ENCODE data around the gene SLC22A23. TPM values are rescaled to one million over a fixed set of nuclear protein-coding genes. Genes with fewer than 3 reads are reported as not detected.

Gene SLC22A23
- total RNA-seq, 1 donor from 2014 or later, result 0.05 TPM

DNA sequence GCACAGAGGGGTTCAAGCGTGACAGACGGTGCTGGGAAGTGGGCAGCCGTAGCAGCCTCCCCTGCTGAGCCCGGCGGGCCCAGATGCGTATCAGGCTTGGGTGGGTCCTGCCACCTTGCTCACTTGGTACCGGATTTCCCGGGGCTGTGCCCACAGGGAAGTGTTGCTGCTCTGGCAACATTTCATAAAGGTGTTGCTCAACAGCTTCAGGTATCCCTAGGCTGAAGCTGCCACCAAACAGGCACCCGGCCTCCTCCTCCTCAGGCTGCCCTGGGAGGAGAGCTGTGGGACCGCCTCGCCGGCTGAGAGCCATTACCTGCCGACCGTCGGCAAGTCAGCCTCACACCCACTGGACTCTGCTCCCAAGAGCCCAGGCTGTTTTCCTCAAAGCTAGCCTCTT lies 186.6 kb downstream of the SLC22A23 start:
- H3K9me3 Mint-ChIP-seq, result no peaks in the 10 kb centered on the region
- H3K27ac Mint-ChIP-seq, result no peak overlapping the region
- no peaks in the 10 kb centered on the region for H3K27me3 Mint-ChIP-seq (ENCODE audit: insufficient read depth)
- H3K4me1 Mint-ChIP-seq (ENCODE audit: low read depth), result peaks cover 7% of the 10 kb centered on the region
- intact Hi-C loops (cut with micrococcal nuclease), result no loop called here
- DNase-seq (ENCODE audit: low spot score), result no peak
- peaks cover 30% of the 10 kb centered on the region for H3K36me3 Mint-ChIP-seq (ENCODE audit: low read depth)
- no peak overlapping the region for H3K4me3 Mint-ChIP-seq

DNA sequence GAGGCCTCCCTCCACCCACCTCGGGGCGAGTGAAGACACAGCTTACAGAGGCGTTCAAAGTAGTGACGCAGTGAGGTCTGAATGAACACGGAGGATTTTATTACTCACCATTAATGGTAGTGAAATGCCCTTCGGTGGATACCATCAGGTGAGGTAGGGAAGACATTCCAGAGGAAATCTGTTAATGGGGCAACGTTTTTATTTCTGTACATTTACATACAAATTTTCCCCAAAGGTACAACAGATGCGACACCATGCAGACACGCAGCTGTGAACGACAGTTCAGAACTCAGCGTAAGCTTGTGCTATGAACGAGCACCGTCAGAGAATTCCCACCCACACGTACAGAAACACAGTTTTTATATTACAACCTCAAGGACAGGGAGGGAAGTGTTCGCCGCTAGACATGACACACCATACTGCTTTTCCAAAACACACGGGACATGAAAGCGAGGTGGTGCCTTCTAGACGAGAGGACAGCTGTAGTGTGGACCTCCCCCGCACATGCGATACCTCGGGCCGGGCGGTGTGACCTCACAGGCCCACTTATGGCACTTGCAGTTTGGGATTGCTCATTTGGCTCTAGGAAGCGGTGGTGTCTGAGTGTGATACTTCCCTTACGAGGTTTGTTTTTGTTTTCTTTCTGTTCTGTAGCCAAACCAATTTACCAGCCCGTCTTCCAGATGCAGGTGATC lies 187.4 kb downstream of the SLC22A23 start:
- DNase-seq (ENCODE audit: low spot score), result no peak
- intact Hi-C loops (cut with micrococcal nuclease), result no loop called here
- peaks cover 30% of the 10 kb centered on the region for H3K36me3 Mint-ChIP-seq (ENCODE audit: low read depth)
- H3K4me3 Mint-ChIP-seq, result no peak overlapping the region
- H3K27me3 Mint-ChIP-seq (ENCODE audit: insufficient read depth), result no peaks in the 10 kb centered on the region
- H3K4me1 Mint-ChIP-seq (ENCODE audit: low read depth), result peaks cover 7% of the 10 kb centered on the region
- H3K9me3 Mint-ChIP-seq, result no peaks in the 10 kb centered on the region
- H3K27ac Mint-ChIP-seq, result no peak overlapping the region

- H3K27ac Mint-ChIP-seq, result no peak overlapping the region
- intact Hi-C loops (cut with micrococcal nuclease), result no loop called here
These were observed 188.2 kb downstream of the SLC22A23 start for GRCh38 chr6:3268680-3269079.

DNA sequence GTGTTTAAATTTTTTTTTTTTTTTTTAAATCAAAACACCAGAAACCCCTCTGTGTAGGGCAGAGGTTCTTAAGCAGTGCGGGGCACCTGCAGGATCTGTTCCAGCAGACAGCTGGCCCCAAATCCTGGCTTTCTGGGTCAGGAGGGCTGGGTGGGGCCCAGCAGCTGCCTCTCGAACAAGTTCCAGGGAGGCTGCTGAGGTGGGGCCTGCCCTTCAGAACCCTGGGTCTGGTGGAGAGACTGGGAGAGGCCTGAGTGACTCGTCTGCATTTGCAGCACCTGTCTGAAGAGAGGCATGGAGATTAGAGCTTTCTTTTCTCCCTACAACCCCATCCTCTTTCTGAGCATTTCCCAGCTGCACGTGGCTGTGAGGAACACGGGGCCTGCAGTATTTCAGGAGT lies 189.7 kb downstream of the SLC22A23 start:
- no peak for DNase-seq (ENCODE audit: low spot score)
- H3K9me3 Mint-ChIP-seq, result no peaks in the 10 kb centered on the region
- H3K36me3 Mint-ChIP-seq (ENCODE audit: low read depth), result peaks cover 35% of the 10 kb centered on the region
- peaks cover 20% of the 10 kb centered on the region for H3K4me1 Mint-ChIP-seq (ENCODE audit: low read depth)
- H3K27ac Mint-ChIP-seq, result no peak overlapping the region
- no peaks in the 10 kb centered on the region for H3K27me3 Mint-ChIP-seq (ENCODE audit: insufficient read depth)
- intact Hi-C loops (cut with micrococcal nuclease), result no loop called here
- H3K4me3 Mint-ChIP-seq, result no peak overlapping the region

More at GRCh38 chr6:3268680-3269079, 188.2 kb downstream of the SLC22A23 start:
- Mint-ChIP-seq H3K9me3 (no peaks in the 10 kb centered on the region), H3K4me1 (ENCODE audit: low read depth) (peaks cover 7% of the 10 kb centered on the region), H3K27me3 (ENCODE audit: insufficient read depth) (no peaks in the 10 kb centered on the region), H3K4me3 (no peak overlapping the region), H3K36me3 (ENCODE audit: low read depth) (peaks cover 30% of the 10 kb centered on the region)
- DNase-seq (ENCODE audit: low spot score), result no peak

GRCh38 chr6:3266170-3266569 lies 190.7 kb downstream of the SLC22A23 start:
- H3K9me3 Mint-ChIP-seq, result no peaks in the 10 kb centered on the region
- no peak overlapping the region for H3K4me3 Mint-ChIP-seq
- H3K27me3 Mint-ChIP-seq (ENCODE audit: insufficient read depth), result no peaks in the 10 kb centered on the region
- no peak for DNase-seq (ENCODE audit: low spot score)
- H3K4me1 Mint-ChIP-seq (ENCODE audit: low read depth), result peaks cover 28% of the 10 kb centered on the region
- peaks cover 33% of the 10 kb centered on the region for H3K36me3 Mint-ChIP-seq (ENCODE audit: low read depth)
- no peak overlapping the region for H3K27ac Mint-ChIP-seq
- intact Hi-C loops (cut with micrococcal nuclease), result no loop called here

DNA sequence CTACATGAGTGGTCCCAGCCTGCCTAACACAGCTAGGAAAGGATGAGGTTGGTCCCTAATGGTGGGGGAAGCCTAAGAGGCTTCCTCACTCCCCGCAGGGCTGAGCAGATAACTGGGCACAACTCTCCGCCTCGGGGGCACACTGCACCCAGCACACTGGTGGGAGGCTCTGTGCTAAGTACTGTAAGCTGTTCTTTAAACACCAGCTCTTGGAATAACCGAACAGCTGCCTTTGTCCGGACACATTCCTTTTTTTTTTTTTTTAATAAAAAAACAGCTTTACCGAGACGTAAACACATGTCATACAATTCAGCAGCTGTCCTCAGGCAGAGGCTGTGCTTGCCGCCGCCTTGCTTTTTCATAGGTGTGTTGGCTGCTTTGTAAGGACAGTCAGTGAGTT lies 191.2 kb downstream of the SLC22A23 start:
- no peak for DNase-seq (ENCODE audit: low spot score)
- H3K27ac Mint-ChIP-seq, result no peak overlapping the region
- H3K36me3 Mint-ChIP-seq (ENCODE audit: low read depth), result peaks cover 35% of the 10 kb centered on the region
- no peaks in the 10 kb centered on the region for H3K27me3 Mint-ChIP-seq (ENCODE audit: insufficient read depth)
- H3K4me3 Mint-ChIP-seq, result no peak overlapping the region
- no peaks in the 10 kb centered on the region for H3K9me3 Mint-ChIP-seq
- peaks cover 33% of the 10 kb centered on the region for H3K4me1 Mint-ChIP-seq (ENCODE audit: low read depth)
- intact Hi-C loops (cut with micrococcal nuclease), result no loop called here

DNA sequence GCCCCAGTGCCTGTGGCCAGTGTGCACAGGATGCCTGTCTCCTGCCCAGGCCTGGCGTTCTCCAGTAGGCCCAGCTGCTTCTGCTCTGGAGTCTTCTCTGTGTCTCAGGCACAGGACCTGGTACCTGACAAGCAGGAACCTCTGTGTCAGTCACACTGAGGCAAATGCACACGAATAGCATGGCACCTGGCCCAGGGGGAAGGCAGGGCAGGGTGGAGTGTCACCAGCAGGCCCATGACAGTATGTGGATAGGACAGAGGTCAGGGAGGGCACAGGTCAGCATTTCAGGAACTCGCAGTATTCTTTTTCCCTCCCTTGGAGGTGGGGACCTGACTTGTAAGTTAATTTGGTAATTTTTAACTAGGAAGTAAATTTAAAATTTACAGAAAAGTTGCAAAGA lies 192.5 kb downstream of the SLC22A23 start:
- no peaks in the 10 kb centered on the region for H3K27me3 Mint-ChIP-seq (ENCODE audit: insufficient read depth)
- intact Hi-C loops (cut with micrococcal nuclease), result no loop called here
- H3K36me3 Mint-ChIP-seq (ENCODE audit: low read depth), result peaks cover 36% of the 10 kb centered on the region
- H3K4me3 Mint-ChIP-seq, result no peak overlapping the region
- no peaks in the 10 kb centered on the region for H3K9me3 Mint-ChIP-seq
- peaks cover 45% of the 10 kb centered on the region for H3K4me1 Mint-ChIP-seq (ENCODE audit: low read depth)
- H3K27ac Mint-ChIP-seq, result no peak overlapping the region
- no peak for DNase-seq (ENCODE audit: low spot score)

DNA sequence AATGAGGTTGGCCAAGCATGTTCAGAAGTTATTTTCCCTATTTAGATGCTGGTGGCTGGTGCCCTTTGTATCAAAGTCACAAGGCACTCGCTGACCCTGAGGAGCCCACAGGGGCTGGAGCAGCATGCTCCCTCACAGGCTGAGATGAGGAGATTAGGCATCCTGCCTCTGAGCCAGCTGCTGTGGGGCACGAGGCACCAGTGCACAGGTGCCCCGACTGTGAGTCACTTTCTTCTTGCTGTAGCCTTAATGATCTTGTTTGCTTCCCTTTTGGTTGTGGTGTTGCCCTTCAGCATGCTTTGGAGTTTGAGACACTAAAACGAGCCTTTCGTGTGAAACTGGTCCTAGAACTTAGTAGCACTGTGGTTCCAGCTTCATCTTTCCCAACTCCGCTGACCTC lies 193.8 kb downstream of the SLC22A23 start:
- no peak for DNase-seq (ENCODE audit: low spot score)
- Mint-ChIP-seq H3K27me3 (ENCODE audit: insufficient read depth) (no peaks in the 10 kb centered on the region), H3K4me1 (ENCODE audit: low read depth) (peaks cover 46% of the 10 kb centered on the region), H3K36me3 (ENCODE audit: low read depth) (peaks cover 28% of the 10 kb centered on the region), H3K27ac (no peak overlapping the region), H3K9me3 (no peaks in the 10 kb centered on the region), H3K4me3 (no peak overlapping the region)
- intact Hi-C loops (cut with micrococcal nuclease), result no loop called here

- no peak for DNase-seq (ENCODE audit: low spot score)
- H3K9me3 Mint-ChIP-seq, result no peaks in the 10 kb centered on the region
- H3K4me1 Mint-ChIP-seq (ENCODE audit: low read depth), result peaks cover 39% of the 10 kb centered on the region
- no peak overlapping the region for H3K27ac Mint-ChIP-seq
- H3K4me3 Mint-ChIP-seq, result peak overlapping the region; percentile 28
- intact Hi-C loops (cut with micrococcal nuclease), result no loop called here
- peaks cover 22% of the 10 kb centered on the region for H3K36me3 Mint-ChIP-seq (ENCODE audit: low read depth)
- H3K27me3 Mint-ChIP-seq (ENCODE audit: insufficient read depth), result peaks cover 2% of the 10 kb centered on the region
These were observed 194.9 kb downstream of the SLC22A23 start for GRCh38 chr6:3261921-3262320.

DNA sequence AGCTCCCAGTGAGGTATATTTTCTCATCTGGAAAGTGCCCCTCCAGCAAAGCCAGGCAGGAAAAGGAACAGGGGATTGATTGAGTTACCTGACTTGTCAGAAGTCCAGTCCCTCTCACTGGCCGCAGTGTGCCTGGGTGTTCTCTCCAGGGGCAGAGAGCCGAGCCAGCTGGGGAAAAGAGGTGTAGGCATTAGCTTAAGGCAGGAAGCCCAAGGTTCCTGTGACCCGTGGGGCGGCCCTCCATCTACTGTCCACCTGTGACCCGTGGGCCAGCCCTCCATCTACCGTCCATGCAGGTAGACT lies 195.4 kb downstream of the SLC22A23 start:
- peaks cover 39% of the 10 kb centered on the region for H3K4me1 Mint-ChIP-seq (ENCODE audit: low read depth)
- no peak overlapping the region for H3K27ac Mint-ChIP-seq
- no peaks in the 10 kb centered on the region for H3K9me3 Mint-ChIP-seq
- DNase-seq (ENCODE audit: low spot score), result no peak
- H3K27me3 Mint-ChIP-seq (ENCODE audit: insufficient read depth), result peaks cover 6% of the 10 kb centered on the region
- peaks cover 21% of the 10 kb centered on the region for H3K36me3 Mint-ChIP-seq (ENCODE audit: low read depth)
- H3K4me3 Mint-ChIP-seq, result peak overlapping the region; percentile 99
- intact Hi-C loops (cut with micrococcal nuclease), result no loop called here

DNA sequence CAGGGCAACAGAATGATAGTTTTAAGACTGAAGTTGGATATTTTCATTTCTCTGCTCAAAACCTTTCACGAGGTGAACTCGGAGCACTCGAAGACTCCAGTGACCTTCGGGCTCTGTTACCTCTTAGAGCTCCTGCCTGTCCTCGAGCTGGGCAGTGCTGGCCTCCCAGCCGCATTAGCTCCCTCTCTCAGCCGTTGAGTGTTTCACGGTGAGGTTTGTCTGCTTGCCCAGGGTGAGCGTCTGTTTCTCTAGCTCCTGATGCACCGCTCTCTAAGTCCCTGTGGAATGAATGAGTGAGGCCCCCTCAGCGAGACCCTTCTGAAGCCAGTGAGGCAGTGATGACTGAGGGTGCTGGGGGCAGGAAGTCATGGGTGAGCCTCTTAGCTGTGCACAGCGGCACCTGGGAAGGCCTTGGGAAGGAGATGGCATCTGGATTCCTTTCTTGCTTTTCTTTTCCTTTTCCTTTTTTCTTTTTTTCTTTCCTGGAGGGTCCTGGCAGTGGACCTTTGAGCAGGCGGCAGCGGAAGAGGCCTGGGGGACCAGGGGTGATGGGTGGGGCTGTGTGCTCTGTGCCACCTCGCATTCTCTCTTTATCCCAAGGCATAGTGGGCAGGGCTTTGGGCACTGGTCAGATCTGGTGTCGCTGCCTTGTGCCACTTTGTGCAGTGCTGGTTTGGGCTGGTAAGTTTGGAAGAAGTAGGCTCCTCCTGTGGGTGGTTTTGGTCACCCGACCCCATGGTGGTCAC lies 195.9 kb downstream of the SLC22A23 start:
- Mint-ChIP-seq H3K4me1 (ENCODE audit: low read depth) (peaks cover 39% of the 10 kb centered on the region), H3K4me3 (peak overlapping the region; percentile 99), H3K27me3 (ENCODE audit: insufficient read depth) (peaks cover 6% of the 10 kb centered on the region), H3K27ac (peak overlapping the region; percentile 24), H3K36me3 (ENCODE audit: low read depth) (peaks cover 18% of the 10 kb centered on the region), H3K9me3 (no peaks in the 10 kb centered on the region)
- DNase-seq (ENCODE audit: low spot score), result no peak
- intact Hi-C loops (cut with micrococcal nuclease), result no loop called here

DNA sequence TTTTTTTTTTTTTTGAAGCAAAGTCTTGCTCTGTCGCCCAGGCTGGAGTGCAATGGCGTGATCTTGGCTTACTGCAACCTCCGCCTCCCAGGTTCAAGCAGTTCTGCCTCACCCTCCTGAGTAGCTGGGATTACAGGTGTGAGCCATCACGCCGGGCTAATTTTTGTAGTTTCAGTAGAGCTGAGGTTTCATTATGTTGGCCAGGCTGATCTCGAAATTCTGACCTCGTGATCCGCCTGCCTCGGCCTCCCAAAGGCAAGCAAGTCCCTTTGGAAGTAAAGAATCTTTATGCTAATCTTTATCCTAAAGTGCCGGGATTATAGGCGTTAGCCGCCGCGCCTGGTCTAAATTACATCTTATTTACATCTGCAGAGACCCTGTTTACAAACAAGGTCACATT lies 196.6 kb downstream of the SLC22A23 start:
- Mint-ChIP-seq H3K4me3 (peak overlapping the region; percentile 99), H3K4me1 (ENCODE audit: low read depth) (peaks cover 39% of the 10 kb centered on the region), H3K27me3 (ENCODE audit: insufficient read depth) (peaks cover 6% of the 10 kb centered on the region), H3K9me3 (no peaks in the 10 kb centered on the region), H3K36me3 (ENCODE audit: low read depth) (peaks cover 18% of the 10 kb centered on the region), H3K27ac (no peak overlapping the region)
- intact Hi-C loops (cut with micrococcal nuclease), result no loop called here
- no peak for DNase-seq (ENCODE audit: low spot score)

DNA sequence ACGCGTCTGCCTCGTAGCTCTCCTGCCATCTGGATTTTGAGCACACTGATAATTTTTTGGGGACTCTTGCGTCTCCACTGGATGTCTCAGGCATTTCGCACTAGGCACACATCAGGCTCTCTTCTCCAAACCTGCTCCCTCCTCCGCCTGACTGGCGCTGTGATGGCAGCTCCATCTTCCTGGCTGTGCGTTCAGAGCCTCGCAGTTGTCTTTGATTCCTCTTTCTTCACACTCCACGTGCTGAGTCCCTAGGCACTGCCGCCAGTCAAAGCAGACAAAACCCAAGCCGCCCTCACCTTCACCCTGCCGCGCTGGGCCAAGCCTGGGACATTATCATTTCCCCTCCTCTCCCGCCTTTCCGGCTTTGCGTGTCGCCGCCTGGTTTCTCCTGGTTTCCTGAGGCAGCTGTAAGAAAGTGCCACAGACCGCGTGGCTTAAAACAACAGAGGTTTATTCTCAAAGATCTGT lies 197.3 kb downstream of the SLC22A23 start:
- Mint-ChIP-seq H3K27me3 (ENCODE audit: insufficient read depth) (peaks cover 11% of the 10 kb centered on the region), H3K4me3 (peak overlapping the region; percentile 99), H3K27ac (peak overlapping the region; percentile 95), H3K9me3 (no peaks in the 10 kb centered on the region), H3K4me1 (ENCODE audit: low read depth) (peaks cover 39% of the 10 kb centered on the region), H3K36me3 (ENCODE audit: low read depth) (peaks cover 18% of the 10 kb centered on the region)
- peak; percentile 26 for DNase-seq (ENCODE audit: low spot score)
- intact Hi-C loops (cut with micrococcal nuclease), result loop anchor here (1.0 to 2.0 kb wide), 4 partner anchors 198 to 875 kb away; partner anchors contain the start of genes ECI2 and SLC22A23
